Measurements from ENCODE around the gene CLCN2.

Gene CLCN2

DNA sequence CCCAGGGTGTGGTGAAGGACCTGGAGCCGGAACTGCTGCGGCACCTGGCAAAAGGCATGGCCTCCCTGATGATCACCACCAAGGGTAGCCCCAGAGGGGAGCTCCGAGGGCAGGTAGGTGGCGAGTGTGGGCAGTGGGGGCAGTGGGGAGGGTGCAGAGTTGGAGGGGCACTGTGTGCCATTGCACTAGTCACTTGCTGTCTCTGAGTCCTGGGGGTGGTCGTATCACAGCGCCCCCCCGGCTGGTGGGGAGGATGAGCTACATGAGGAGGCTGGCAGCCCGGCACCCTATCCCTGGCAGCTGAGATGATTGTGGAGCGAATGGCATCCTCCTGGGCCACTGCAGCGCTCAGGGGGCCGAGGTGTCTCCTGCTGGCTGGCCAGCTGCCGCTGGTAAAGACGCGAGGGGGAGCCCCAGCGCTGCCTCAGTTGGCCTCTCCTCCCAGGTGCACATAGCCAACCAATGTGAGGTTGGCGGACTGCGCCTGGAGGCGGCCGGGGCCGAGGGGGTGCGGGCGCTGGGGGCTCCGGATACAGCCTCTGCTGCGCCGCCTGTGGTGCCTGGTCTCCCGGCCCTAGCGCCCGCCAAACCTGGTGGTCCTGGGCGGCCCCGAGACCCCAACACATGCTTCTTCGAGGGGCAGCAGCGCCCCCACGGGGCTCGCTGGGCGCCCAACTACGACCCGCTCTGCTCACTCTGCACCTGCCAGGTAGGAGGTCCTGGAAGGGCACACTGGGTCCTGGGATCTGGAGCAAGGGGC lies 24.8 kb upstream of the CLCN2 start:
- H3K4me3 ChIP-seq (ENCODE audit: low read depth, low read length): no peak overlapping the region
- TF ChIP-seq, protein P1, sequence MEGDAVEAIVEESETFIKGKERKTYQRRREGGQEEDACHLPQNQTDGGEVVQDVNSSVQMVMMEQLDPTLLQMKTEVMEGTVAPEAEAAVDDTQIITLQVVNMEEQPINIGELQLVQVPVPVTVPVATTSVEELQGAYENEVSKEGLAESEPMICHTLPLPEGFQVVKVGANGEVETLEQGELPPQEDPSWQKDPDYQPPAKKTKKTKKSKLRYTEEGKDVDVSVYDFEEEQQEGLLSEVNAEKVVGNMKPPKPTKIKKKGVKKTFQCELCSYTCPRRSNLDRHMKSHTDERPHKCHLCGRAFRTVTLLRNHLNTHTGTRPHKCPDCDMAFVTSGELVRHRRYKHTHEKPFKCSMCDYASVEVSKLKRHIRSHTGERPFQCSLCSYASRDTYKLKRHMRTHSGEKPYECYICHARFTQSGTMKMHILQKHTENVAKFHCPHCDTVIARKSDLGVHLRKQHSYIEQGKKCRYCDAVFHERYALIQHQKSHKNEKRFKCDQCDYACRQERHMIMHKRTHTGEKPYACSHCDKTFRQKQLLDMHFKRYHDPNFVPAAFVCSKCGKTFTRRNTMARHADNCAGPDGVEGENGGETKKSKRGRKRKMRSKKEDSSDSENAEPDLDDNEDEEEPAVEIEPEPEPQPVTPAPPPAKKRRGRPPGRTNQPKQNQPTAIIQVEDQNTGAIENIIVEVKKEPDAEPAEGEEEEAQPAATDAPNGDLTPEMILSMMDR (IDR thresholded peaks at IDR 0.05; ENCODE audit: insufficient read depth, low read depth, low read length, missing control alignments): no peak
- no peak for DNase-seq (ENCODE audit: low read depth)

- no peak for DNase-seq (ENCODE audit: low read depth)
- TF ChIP-seq, protein P1 (IDR thresholded peaks at IDR 0.05; ENCODE audit: insufficient read depth, low read depth, low read length, missing control alignments): no peak
- H3K4me3 ChIP-seq (ENCODE audit: low read depth, low read length): no peak overlapping the region
These were observed 23.5 kb upstream of the CLCN2 start for GRCh38 chr3:184384856-184385422.

- H3K4me3 ChIP-seq (ENCODE audit: low read depth, low read length): no peak overlapping the region
- TF ChIP-seq, protein P1 (IDR thresholded peaks at IDR 0.05; ENCODE audit: insufficient read depth, low read depth, low read length, missing control alignments): no peak
- DNase-seq (ENCODE audit: low read depth): no peak
These were observed 22.9 kb upstream of the CLCN2 start for GRCh38 chr3:184384342-184384741.

- TF ChIP-seq, protein P1 (IDR thresholded peaks at IDR 0.05; ENCODE audit: insufficient read depth, low read depth, low read length, missing control alignments): no peak
- no peak overlapping the region for H3K4me3 ChIP-seq (ENCODE audit: low read depth, low read length)
- DNase-seq (ENCODE audit: low read depth): no peak
These were observed 21.8 kb upstream of the CLCN2 start for GRCh38 chr3:184383033-184383740.

DNA sequence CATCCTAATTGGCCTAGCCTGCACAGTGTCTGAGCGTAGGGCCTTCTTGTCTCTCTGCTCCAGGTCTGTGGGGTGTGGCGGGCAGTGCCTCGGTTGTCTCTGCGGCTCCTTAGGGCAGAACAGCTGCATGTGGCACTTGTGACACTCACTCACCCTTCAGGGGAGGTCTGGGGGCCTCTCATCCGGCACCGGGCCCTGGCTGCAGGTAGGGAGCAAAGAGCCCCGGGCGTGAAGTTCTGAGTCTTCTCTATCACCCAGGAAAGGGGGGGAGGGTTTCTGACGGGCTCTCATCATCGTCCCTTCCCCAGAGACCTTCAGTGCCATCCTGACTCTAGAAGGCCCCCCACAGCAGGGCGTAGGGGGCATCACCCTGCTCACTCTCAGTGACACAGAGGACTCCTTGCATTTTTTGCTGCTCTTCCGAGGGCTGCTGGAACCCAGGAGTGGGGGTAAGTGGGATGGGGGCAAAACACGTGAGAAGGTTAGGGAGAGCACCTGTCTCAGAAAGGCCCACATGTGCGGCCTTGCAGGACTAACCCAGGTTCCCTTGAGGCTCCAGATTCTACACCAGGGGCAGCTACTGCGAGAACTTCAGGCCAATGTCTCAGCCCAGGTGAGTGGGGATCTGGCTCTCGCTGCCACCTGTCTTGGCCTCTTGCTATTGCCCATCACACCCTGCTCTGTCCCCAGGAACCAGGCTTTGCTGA lies 21.1 kb upstream of the CLCN2 start:
- TF ChIP-seq, protein P1 (IDR thresholded peaks at IDR 0.05; ENCODE audit: insufficient read depth, low read depth, low read length, missing control alignments): no peak
- no peak for DNase-seq (ENCODE audit: low read depth)
- no peak overlapping the region for H3K4me3 ChIP-seq (ENCODE audit: low read depth, low read length)

DNA sequence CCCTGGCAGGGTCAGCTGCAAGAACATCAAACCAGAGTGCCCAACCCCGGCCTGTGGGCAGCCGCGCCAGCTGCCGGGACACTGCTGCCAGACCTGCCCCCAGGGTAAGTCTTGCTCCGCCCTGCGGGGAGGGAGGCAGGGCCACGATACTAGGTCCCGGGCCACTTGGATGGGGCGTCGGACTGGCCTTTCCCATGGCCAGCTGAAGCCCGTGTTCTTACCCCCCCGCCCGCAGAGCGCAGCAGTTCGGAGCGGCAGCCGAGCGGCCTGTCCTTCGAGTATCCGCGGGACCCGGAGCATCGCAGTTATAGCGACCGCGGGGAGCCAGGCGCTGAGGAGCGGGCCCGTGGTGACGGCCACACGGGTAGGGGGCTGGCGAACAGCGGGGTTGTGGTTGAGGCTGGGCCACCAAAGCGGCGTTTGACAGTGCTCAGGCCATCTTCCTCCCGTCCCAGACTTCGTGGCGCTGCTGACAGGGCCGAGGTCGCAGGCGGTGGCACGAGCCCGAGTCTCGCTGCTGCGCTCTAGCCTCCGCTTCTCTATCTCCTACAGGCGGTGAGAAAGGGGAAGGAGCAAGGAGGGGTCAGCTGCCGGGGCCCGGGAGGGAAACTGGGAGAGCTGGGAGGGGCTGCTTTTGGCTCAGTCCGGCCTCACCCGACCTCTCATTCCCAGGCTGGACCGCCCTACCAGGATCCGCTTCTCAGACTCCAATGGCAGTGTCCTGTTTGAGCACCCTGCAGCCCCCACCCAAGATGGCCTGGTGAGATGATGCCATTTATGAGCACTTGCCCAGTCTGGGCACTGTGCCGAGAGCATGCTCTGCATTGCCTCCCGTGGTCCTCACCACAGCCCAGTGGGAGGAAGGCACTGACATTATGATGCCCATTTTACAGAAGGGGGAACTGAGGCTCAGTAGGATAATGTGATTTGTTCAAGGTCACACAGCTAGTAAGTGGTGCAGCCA lies 20.1 kb upstream of the CLCN2 start:
- TF ChIP-seq, protein P1 (IDR thresholded peaks at IDR 0.05; ENCODE audit: insufficient read depth, low read depth, low read length, missing control alignments): no peak
- no peak for DNase-seq (ENCODE audit: low read depth)
- no peak overlapping the region for H3K4me3 ChIP-seq (ENCODE audit: low read depth, low read length)

Data from GM12865 (cell line).